Breast epithelium (tissue), 4 donors: ENCODE results near the gene CHN2. TPM values are rescaled to one million over a fixed set of nuclear protein-coding genes. Genes with fewer than 3 reads are reported as not detected.

Source experiments
- DNase-seq, 2 donors: peaks; one replicate each; pipeline ENCODE4 v3.0.0-alpha.2; 2019; ENCODE audit warnings: low spot score in 2 of 2
- H3K27ac ChIP-seq, 2 donors: fragments of 200-600 bp; sonication (generic) in 1 of 2; one replicate each; pipeline ENCODE4 v1.5.1; 2016 to 2019; ENCODE audit warnings: mild to moderate bottlenecking in 1 of 2
- H3K27me3 ChIP-seq, 2 donors: fragments of 200-600 bp; sonication (generic) in 1 of 2; one replicate each; pipeline versions ENCODE4 v1.5.1 to v1.6.0; 2017 to 2019; ENCODE audit warnings: control low read depth in 1 of 2, mild to moderate bottlenecking in 1 of 2
- H3K36me3 ChIP-seq: fragments of 200-600 bp; one replicate; pipeline ENCODE4 v1.5.1; 2019
- H3K4me1 ChIP-seq, 2 donors: fragments of 200-600 bp; sonication (generic); one replicate each; pipeline ENCODE4 v1.5.1; 2016 to 2019; ENCODE audit warnings: control low read depth in 1 of 2
- H3K4me3 ChIP-seq, 3 donors: fragments of 200-600 bp; sonication (generic); 1 replicate in 2 of 3; 2 replicates in 1 of 3; pipeline ENCODE4 v1.5.1; 2016 to 2019; ENCODE audit warnings: mild to moderate bottlenecking in 3 of 3, moderate library complexity in 2 of 3
- H3K9me3 ChIP-seq, 2 donors: fragments of 200-600 bp; sonication (generic) in 1 of 2; one replicate each; pipeline ENCODE4 v1.5.1; 2016 to 2019; ENCODE audit warnings: control low read depth in 1 of 2
- CTCF ChIP-seq, 3 donors: fragments of 450-650 bp; IDR thresholded peaks; one replicate each; pipeline ENCODE4 v1.5.1; 2016 to 2017; ENCODE audit warnings: antibody characterized with exemption in 3 of 3, mild to moderate bottlenecking in 3 of 3, moderate library complexity in 3 of 3
- POLR2A ChIP-seq: fragments of 450-650 bp; IDR thresholded peaks from one replicate; pipeline ENCODE4 v1.6.1; 2016; ENCODE audit warnings: antibody characterized with exemption, mild to moderate bottlenecking, moderate library complexity
- POLR2AphosphoS5 ChIP-seq, 3 donors: sonication (generic); formaldehyde crosslinking; IDR thresholded peaks; one replicate each; pipeline ENCODE4 v1.6.1; 2017; ENCODE audit warnings: antibody characterized with exemption in 3 of 3
- intact Hi-C: fragments of 100-400 bp; cut with DNase I; formaldehyde crosslinking; loops from one replicate; pipeline ENCODE4 v1.15.1; 2023; ENCODE audit warnings: low total_unique reads
- total RNA-seq, 3 donors: library from RNA; depleted of rRNA; stranded (reverse); fragments of >200 nt; gene quantifications; one replicate each; pipeline ENCODE4 v1.1.0, GENCODE V29; 2016

The CHN2 gene
- total RNA-seq, 3 donors from 2014 or later, result 6.3 to 17.1 (median 7.9) TPM

- intact Hi-C loops, result no loop called here
- Histone ChIP-seq H3K27me3 (no peaks in the 10 kb centered on the region), H3K36me3 (no peaks in the 10 kb centered on the region), H3K27ac (no peak overlapping the region), H3K9me3 (no peaks in the 10 kb centered on the region), H3K4me3 (no peak overlapping the region), H3K4me1 (no peaks in the 10 kb centered on the region)
- TF ChIP-seq CTCF (IDR thresholded peaks at IDR 0.05) (no peak), POLR2A (no peak), POLR2AphosphoS5 (IDR thresholded peaks at IDR 0.05) (no peak)
- no peak for DNase-seq
Measured at GRCh38 chr7:29300649-29301048, 106.1 kb downstream of the CHN2 start.

GRCh38 chr7:29302666-29303395 is 108.3 kb downstream of the CHN2 start:
- Histone ChIP-seq H3K4me1 (no peaks in the 10 kb centered on the region), H3K36me3 (no peaks in the 10 kb centered on the region), H3K27ac (no peak overlapping the region), H3K4me3 (no peak overlapping the region), H3K9me3 (no peaks in the 10 kb centered on the region), H3K27me3 (no peaks in the 10 kb centered on the region)
- no peak for DNase-seq
- TF ChIP-seq CTCF (IDR thresholded peaks at IDR 0.05) (no peak), POLR2A (no peak), POLR2AphosphoS5 (IDR thresholded peaks at IDR 0.05) (no peak)
- intact Hi-C loops, result no loop called here

GRCh38 chr7:29304756-29305155 is 110.2 kb downstream of the CHN2 start:
- H3K36me3 ChIP-seq, result no peaks in the 10 kb centered on the region
- peaks cover 0 to 6% of the 10 kb centered on the region in 2 donors for H3K9me3 ChIP-seq
- intact Hi-C loops, result no loop called here
- H3K27me3 ChIP-seq, result no peaks in the 10 kb centered on the region
- peak in 1 of 3 donors; percentile 36 for TF ChIP-seq POLR2AphosphoS5 (IDR thresholded peaks at IDR 0.05)
- no peak for TF ChIP-seq CTCF (IDR thresholded peaks at IDR 0.05)
- no peak overlapping the region for H3K27ac ChIP-seq
- no peaks in the 10 kb centered on the region for H3K4me1 ChIP-seq
- DNase-seq, result no peak
- H3K4me3 ChIP-seq, result no peak overlapping the region

- Histone ChIP-seq H3K4me1 (no peaks in the 10 kb centered on the region), H3K36me3 (no peaks in the 10 kb centered on the region), H3K4me3 (no peak overlapping the region), H3K9me3 (peaks cover 0 to 6% of the 10 kb centered on the region in 2 donors), H3K27me3 (no peaks in the 10 kb centered on the region), H3K27ac (no peak overlapping the region)
- no peak for DNase-seq
- no peak for TF ChIP-seq CTCF (IDR thresholded peaks at IDR 0.05)
- TF ChIP-seq POLR2AphosphoS5 (IDR thresholded peaks at IDR 0.05), result no peak
- no peak for TF ChIP-seq POLR2A
- intact Hi-C loops, result no loop called here
Measured at GRCh38 chr7:29306319-29306991, 111.9 kb downstream of the CHN2 start.

GRCh38 chr7:29308424-29308823 is 113.8 kb downstream of the CHN2 start:
- TF ChIP-seq POLR2A, result no peak
- TF ChIP-seq POLR2AphosphoS5 (IDR thresholded peaks at IDR 0.05), result no peak
- no peak for TF ChIP-seq CTCF (IDR thresholded peaks at IDR 0.05)
- Histone ChIP-seq H3K9me3 (peaks cover 0 to 6% of the 10 kb centered on the region in 2 donors), H3K4me3 (no peak overlapping the region), H3K36me3 (no peaks in the 10 kb centered on the region), H3K4me1 (no peaks in the 10 kb centered on the region), H3K27ac (no peak overlapping the region), H3K27me3 (no peaks in the 10 kb centered on the region)
- no peak for DNase-seq
- intact Hi-C loops, result no loop called here
